Panc1 (cell line): ENCODE data around the gene GMEB1.

ENCODE experiments used
- POLR2AphosphoS5 ChIP-seq: IDR thresholded peaks from 2 replicates; pipeline ENCODE4 v1.6.1; 2012; ENCODE audit warnings: mild to moderate bottlenecking, low read depth, low read length, moderate library complexity
- SIN3A ChIP-seq: IDR thresholded peaks from 2 replicates; pipeline ENCODE4 v1.6.1; 2012; ENCODE audit warnings: low read depth, mild to moderate bottlenecking, low read length, moderate library complexity, borderline replicate concordance; ENCODE audit not compliant: insufficient read depth
- TCF7L2 ChIP-seq: IDR thresholded peaks from 2 replicates; pipeline ENCODE4 v1.6.1; 2011; ENCODE audit warnings: mild to moderate bottlenecking, low read depth, low read length, inconsistent platforms
- TF ChIP-seq, protein P1 (sequence below): fragments of 450-650 bp; IDR thresholded peaks from 2 replicates; pipeline ENCODE4 v1.5.1; 2017; ENCODE audit warnings: mild to moderate bottlenecking
- TF ChIP-seq, protein P2 (sequence below), 2 experiments: IDR thresholded peaks; 2 replicates each; pipeline ENCODE4 v1.6.1; 2011 to 2012; ENCODE audit warnings: low read depth in 2 of 2, control low read depth in 1 of 2, low read length in 1 of 2, mild to moderate bottlenecking in 1 of 2, moderate library complexity in 1 of 2; ENCODE audit not compliant: insufficient read depth in 1 of 2

DNA sequence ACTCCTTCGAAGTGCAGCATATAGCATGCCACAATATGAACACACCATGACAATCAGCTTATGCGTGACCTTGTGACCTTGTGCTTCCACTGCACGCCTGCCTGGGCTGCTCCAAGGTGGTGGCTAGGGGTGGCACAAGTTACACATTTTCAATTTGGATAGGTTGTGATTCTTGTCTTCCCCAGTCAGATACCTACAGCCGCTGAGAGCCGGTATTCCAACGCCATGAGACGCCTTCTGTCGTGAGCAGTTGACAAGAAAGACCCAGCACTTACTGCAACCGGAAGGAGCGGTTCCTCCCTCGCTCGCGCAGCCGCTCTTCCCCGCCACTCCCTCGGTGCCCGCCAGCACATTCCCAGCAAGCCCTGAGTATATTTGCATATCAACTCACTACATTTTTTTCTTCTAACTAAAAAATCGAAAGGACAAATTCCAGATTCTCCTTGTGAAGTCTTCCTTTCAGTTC lies 20.5 kb upstream of the GMEB1 start:
- TF ChIP-seq POLR2AphosphoS5 (no peak), SIN3A (no peak), TCF7L2 (no peak)
- TF ChIP-seq, protein P1, sequence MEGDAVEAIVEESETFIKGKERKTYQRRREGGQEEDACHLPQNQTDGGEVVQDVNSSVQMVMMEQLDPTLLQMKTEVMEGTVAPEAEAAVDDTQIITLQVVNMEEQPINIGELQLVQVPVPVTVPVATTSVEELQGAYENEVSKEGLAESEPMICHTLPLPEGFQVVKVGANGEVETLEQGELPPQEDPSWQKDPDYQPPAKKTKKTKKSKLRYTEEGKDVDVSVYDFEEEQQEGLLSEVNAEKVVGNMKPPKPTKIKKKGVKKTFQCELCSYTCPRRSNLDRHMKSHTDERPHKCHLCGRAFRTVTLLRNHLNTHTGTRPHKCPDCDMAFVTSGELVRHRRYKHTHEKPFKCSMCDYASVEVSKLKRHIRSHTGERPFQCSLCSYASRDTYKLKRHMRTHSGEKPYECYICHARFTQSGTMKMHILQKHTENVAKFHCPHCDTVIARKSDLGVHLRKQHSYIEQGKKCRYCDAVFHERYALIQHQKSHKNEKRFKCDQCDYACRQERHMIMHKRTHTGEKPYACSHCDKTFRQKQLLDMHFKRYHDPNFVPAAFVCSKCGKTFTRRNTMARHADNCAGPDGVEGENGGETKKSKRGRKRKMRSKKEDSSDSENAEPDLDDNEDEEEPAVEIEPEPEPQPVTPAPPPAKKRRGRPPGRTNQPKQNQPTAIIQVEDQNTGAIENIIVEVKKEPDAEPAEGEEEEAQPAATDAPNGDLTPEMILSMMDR = no peak
- TF ChIP-seq, protein P2, sequence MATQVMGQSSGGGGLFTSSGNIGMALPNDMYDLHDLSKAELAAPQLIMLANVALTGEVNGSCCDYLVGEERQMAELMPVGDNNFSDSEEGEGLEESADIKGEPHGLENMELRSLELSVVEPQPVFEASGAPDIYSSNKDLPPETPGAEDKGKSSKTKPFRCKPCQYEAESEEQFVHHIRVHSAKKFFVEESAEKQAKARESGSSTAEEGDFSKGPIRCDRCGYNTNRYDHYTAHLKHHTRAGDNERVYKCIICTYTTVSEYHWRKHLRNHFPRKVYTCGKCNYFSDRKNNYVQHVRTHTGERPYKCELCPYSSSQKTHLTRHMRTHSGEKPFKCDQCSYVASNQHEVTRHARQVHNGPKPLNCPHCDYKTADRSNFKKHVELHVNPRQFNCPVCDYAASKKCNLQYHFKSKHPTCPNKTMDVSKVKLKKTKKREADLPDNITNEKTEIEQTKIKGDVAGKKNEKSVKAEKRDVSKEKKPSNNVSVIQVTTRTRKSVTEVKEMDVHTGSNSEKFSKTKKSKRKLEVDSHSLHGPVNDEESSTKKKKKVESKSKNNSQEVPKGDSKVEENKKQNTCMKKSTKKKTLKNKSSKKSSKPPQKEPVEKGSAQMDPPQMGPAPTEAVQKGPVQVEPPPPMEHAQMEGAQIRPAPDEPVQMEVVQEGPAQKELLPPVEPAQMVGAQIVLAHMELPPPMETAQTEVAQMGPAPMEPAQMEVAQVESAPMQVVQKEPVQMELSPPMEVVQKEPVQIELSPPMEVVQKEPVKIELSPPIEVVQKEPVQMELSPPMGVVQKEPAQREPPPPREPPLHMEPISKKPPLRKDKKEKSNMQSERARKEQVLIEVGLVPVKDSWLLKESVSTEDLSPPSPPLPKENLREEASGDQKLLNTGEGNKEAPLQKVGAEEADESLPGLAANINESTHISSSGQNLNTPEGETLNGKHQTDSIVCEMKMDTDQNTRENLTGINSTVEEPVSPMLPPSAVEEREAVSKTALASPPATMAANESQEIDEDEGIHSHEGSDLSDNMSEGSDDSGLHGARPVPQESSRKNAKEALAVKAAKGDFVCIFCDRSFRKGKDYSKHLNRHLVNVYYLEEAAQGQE (IDR thresholded peaks at IDR 0.05; ENCODE audit: insufficient read depth in 1 of 2, low read depth in 2 of 2, low read length in 1 of 2) = no peak
